DLD1 (cell line): ENCODE results near the gene ZCCHC24.

Experiments used
- in situ Hi-C: cut with HindIII; loops from 2 replicates; pipeline ENCODE4 v1.10.0; 2017; ENCODE audit warnings: low sequenced_read_pairs

ZCCHC24 gene

GRCh38 chr10:79390057-79390456, 55.4 kb downstream of the ZCCHC24 start:
- in situ Hi-C loops = no loop called here

- in situ Hi-C loops = no loop called here
Observed at GRCh38 chr10:79387974-79388850, 57.2 kb downstream of the ZCCHC24 start.

- in situ Hi-C loops = no loop called here
Observed at GRCh38 chr10:79387466-79387973, 57.9 kb downstream of the ZCCHC24 start.

- in situ Hi-C loops = no loop called here
Observed at GRCh38 chr10:79386637-79387465, 58.6 kb downstream of the ZCCHC24 start.

DNA sequence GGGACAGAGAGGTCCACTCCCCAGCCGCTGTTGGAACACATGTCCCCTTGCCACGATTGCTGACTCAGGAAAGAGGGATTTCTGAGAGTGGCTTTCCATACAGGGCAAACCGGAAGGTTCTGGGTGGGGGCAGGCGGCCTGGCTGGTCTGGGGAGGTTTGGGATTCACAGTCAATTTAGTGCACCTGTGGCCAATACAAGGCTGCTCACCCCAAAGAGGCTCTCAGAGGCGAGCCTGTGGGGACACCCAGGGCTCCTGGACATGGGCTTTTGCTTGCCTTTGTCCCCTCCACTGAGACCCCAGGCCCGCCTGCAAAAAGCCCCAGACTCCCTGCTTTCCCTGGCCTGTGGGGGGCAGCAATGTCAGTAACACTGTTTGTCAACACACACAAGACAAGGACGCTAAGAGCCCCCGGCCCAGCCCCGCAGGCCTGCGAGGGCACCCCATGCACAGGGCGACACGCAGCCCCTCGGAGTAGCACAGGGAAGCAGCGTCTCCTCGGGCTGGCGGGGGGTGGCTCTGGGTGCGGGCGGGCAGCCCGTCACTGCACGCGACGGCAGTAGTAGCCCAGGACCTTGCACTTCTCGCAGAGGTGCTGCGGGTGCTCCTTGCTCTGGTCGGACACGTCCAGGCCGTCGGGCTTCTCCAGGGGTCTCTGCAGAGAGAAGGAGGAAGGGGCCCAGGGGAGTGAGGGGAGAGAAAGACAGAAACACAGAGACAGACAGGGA, 59.5 kb downstream of the ZCCHC24 start:
- in situ Hi-C loops = no loop called here

- in situ Hi-C loops = no loop called here
Observed at GRCh38 chr10:79385392-79385795, 60.0 kb downstream of the ZCCHC24 start.

DNA sequence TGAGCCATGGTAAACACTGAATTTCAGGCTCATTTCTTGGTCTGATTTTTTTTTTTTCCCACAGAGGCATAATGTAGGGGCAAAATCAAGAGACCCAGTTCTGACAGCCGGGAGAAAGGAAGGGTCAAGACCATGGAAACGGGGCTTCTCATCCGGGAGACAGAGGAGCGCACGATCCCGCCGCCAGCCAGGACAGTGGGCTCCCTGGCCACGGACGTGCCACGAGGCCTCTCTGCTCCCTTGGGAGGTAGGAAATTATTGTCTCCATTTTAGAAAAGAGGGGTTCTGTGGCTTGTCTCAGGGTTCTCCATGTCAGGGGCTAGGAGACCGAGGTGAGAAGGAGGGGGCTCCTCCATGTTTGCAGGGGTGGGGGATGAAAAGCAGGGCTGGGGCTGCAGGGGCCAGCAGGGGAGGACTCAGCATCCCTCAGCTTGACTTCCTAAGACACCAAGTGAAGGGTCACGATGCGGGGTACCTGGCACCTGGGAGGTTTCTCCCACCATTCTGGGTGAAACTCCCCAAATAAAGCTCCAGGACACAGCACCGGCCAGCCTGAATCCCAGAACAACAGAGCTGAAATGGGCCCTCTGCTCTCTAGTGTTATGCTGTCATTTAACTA, 60.5 kb downstream of the ZCCHC24 start:
- in situ Hi-C loops = no loop called here

- in situ Hi-C loops = no loop called here
Observed at GRCh38 chr10:79383974-79384606, 61.3 kb downstream of the ZCCHC24 start.

DNA sequence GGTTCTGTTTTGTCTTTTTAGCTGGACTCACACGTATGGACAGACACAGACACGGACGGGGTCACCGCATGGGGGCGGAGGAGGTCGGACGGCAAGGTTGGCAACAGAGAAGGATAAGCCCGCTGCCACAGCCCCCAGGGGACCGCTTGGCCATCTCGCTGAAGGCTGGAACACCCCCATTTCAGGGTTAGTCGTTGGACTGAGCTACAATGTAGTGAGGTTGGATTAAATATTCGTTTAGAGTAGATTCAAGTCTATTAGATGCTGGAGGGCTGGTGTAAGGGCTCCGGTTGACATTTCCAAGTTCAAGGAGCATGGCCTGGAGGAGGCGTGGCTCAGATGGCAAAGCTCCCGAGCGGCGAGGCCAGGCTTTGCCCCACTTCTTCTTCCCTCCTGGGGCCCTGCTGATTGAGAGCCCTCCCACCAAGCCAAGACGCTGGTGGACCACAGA, 62.9 kb downstream of the ZCCHC24 start:
- in situ Hi-C loops = no loop called here

DNA sequence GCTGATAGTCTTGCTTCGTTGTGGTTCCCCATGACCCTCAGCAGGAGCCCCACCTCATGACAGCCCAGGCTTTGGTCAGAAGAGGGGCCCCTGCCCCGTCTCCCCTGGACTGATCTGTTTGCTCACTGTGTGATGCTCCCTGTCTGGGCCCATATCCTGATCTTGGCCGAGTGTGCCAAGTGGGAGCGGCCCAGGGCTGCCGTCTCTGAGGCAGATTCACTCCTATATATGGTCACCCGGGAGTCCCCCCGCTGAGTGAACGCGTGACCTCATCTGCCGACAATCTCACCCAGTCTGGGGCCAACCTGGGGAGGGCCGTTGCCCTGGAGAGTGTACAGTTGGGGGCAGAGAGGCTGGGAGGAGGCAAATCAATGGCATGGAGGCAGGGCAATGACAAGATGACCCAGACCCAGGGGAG, 63.6 kb downstream of the ZCCHC24 start:
- in situ Hi-C loops = no loop called here

DNA sequence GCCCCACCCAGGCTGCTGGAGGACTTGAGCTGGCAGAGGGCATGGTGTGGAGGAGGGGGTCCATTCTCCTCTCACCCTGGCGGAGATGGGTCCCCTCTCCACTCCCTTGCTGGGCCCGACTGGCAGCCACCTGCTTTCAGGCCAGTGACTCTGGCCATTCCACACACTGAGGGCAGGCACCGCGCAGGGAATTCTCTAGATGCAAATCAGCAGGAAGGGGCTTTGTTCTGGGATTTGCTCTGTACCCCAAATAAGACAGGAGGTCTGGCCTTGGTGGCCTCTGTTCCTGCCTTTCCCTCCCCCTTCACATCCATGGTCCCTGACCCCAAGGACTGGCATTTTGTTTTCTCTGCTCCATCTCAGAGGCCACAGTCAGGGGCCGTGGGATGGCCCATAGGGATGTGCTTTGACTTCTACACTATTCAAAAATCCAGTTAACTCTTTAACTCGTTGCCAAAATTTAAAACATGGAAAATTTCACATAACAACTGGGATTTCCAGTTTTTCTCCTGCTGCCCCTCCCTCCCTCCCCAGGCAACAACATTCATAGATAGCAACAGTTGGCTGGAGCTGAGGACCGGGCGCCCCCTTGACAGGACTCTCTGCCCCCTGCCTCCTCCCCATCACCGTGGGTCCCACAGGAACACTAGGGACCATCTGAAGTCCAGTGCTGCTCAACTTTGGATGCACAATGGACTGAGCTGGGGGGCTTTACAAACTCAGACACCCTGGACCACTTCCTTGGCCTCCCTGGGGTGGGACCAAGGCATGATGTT, 64.3 kb downstream of the ZCCHC24 start:
- in situ Hi-C loops = no loop called here

- in situ Hi-C loops = no loop called here
Observed at GRCh38 chr10:79380125-79380945, 65.1 kb downstream of the ZCCHC24 start.

GRCh38 chr10:79379512-79380124, 65.8 kb downstream of the ZCCHC24 start:
- in situ Hi-C loops = no loop called here

- in situ Hi-C loops = no loop called here
Observed at GRCh38 chr10:79378647-79379511, 66.5 kb downstream of the ZCCHC24 start.

GRCh38 chr10:79378383-79378646, 67.1 kb downstream of the ZCCHC24 start:
- in situ Hi-C loops = no loop called here

DNA sequence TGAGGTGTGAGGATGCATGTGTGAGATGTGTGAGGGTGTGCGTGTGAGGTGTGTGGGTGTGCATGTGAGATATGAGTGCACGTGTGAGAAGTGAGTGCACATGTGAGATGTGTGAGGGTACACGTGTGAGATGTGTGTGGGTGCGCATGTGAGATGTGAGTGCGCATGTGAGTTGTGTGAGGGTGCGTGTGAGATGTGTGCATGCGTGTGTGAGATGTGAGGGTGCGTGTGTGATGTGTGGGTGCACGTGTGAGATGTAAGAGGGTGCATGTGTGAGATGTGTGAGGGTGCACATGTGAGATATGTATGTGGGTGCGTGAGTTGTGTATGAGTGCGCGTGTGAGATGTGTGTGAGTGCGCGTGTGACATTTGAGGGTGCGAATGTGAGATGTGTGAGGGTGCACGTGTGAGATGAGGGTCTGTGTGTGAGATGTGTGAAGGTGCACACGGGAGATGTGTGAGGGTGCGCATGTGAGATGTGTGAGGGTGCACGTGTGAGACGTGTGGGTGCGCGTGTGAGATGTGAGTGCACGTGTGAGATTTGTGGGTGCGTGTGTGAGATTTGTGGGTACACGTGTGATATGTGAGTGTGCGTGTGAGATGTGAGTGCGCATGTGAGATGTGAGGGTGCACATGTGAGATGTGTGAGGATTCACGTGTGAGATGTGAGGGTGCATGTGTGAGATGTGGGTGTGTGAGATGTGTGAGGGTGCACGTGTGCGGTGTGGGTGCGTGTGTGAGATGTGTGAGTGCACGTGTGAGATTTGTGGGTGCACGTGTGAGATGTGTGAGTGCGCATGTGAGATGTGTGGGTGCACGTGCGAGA, 67.7 kb downstream of the ZCCHC24 start:
- in situ Hi-C loops = no loop called here
